GM18526 (cell line): Measurements from ENCODE around the gene RAPGEFL1.

Source experiments
- POLR2A ChIP-seq: IDR thresholded peaks from 3 replicates; pipeline ENCODE4 v1.6.1; 2011; ENCODE audit not compliant: insufficient read length; ENCODE audit errors: extremely low read depth

Gene RAPGEFL1

DNA sequence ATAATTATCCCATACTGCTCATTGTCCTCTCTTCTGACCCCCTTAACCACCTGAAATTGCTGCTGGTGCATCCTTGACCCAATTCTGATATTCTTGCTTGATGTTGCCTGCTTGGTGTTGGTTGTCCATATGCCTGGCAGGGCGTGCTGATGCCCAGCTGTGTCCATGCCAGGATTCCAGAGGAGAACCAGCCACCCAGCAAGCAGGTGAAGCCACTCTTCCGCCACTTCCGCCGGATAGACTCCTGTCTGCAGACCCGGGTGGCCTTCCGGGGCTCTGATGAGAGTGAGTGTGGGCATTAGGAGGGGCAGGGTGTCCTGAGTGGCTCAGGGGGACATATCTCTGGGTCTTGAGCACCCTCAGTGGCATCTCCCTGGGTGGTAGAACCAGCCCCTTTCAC lies 11.4 kb downstream of the RAPGEFL1 start:
- TF ChIP-seq POLR2A = no peak

DNA sequence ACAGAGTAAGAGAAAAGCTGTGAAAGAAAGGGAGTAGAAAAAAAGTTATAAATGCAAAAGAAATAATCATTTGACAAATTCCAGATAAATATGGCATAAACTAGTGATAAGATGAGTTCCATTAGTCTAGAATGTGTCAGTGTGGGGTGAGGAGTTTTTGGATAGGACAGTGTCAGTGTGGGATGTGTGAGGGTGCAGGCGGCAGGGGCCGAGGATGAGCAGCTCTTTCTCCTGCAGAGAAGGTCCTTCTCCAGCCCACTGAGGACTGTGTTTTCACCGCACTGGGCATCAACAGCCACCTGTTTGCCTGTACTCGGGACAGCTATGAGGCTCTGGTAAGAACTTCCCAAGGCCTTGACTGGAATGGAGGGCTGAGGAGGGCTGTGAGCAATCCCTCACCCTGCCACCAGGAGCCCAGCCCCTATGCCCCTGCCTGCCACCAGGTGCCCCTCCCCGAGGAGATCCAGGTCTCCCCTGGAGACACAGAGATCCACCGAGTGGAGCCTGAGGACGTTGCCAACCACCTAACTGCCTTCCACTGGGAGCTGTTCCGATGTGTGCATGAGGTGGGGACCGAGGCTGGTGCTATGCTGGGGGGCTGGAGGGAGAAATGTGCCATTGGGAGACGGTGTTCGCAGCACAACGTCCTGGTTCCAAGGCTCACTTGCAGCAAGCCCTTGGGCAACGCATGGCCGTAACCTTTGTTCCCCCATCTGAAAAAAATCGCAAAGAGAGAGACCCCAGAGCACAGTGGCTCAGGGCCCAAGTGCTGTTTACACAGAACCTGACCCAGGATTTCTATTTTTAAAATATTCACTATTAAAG lies 13.1 kb downstream of the RAPGEFL1 start:
- no peak for TF ChIP-seq POLR2A

DNA sequence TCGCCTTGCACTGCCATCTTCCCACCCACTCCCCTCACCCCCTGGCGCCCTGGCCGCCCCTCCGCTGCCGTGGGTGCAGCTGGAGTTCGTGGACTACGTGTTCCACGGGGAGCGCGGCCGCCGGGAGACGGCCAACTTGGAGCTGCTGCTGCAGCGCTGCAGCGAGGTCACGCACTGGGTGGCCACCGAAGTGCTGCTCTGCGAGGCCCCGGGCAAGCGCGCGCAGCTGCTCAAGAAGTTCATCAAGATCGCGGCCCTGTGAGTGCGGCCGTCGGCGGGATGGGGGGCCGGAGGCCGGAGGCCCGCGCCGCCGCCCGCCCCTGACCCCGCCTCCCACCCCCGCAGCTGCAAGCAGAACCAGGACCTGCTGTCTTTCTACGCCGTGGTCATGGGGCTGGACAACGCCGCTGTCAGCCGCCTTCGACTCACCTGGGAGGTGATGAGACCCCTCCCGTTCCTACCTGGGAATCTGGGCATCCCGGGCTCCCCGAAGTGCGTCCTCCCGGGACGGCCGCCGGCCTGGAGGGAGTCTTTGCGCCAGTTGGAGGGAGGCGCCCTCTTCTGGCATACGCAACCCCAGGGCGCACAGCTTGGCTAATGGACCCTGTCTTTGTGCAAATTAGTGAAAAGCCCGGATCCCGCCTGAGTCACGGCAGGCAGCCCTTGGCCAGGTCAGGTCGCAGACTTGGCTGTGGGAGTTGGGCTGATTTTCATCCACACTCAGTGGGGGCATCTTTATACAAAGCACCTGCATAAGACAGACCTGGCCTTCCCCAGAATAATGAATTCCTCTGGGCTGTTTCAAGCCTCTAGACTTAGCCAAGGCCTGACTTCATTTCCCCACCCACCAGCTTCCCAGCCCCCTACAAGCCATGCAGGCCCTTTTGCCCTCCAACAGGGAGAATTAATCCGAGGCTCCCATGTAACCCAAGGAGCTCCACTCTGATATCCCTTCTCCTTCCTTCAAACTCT lies 14.3 kb downstream of the RAPGEFL1 start:
- TF ChIP-seq POLR2A = no peak

DNA sequence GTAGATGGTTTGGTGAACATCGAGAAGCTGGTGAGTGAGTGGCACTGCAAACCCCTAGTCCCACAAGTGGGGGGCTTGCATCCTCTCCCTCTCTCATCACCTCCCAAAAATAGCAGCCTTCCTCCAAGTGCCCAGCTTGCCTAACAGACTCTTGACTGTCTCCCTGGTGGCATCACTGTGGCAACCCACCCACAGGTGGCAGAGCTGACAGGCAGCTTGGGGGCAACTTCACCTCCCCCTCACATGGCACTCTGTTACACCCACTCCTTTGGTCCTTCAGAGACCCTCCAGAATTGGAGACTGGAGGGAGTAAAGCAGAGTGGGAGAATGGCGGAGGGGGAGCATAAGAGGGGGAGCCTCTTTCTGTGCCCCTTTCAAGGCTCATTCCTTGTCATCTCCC lies 15.7 kb downstream of the RAPGEFL1 start:
- no peak for TF ChIP-seq POLR2A

DNA sequence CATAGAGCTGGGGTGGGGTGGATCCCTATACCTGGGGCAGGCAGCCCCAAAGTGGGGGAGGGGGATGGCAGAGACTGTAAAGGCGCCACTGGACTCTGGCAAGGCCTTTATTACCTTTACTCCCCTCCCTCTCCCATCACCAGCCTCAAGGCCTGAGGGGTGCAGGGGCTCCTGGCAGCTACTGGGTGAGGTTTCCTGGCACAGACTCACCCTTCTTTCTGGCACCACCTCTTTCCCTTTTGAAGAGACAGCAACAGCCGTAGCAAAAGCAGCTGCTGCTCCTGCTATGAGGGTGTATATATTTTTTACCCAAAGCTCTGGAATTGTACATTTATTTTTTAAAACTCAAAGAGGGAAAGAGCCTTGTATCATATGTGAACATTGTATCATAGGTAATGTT lies 17.6 kb downstream of the RAPGEFL1 start:
- no peak for TF ChIP-seq POLR2A

DNA sequence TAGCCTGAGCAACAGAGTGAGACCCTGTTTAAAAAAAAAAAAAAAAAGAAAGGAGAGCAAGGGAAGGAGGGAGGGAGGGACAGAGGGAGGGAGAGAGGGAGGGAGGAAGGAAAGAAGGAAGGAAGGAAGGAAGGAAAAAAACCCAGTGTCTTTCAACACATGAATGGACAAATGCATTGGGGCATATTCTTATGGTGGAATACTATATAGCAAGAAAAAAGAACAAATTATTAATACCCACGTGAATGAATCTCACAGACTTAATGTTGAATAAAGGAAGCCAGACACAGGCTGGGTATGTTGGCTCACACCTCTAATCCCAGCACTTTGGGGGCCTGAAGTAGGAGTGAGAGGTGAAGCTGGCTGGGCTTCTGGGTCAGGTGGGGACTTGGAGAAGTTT lies 20.3 kb downstream of the RAPGEFL1 start:
- TF ChIP-seq POLR2A = no peak

DNA sequence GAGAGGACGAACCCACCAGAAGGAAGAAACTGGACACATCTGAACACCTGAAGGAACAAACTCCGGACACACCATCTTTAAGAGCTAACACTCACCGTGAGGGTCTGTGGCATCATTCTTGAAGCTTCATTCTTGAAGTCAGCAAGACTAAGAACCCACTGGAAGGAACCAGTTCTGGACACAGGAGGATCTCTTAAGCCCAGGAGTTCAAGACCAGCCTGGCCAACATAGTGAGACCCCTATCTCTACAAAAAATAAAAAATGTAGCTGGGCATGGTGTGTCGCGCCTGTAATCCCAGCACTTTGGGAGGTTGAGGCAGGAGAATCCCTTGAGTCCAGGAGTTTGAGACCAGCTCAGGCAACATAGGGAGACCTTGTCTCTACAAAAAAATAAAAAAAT lies 21.3 kb downstream of the RAPGEFL1 start:
- TF ChIP-seq POLR2A = no peak

DNA sequence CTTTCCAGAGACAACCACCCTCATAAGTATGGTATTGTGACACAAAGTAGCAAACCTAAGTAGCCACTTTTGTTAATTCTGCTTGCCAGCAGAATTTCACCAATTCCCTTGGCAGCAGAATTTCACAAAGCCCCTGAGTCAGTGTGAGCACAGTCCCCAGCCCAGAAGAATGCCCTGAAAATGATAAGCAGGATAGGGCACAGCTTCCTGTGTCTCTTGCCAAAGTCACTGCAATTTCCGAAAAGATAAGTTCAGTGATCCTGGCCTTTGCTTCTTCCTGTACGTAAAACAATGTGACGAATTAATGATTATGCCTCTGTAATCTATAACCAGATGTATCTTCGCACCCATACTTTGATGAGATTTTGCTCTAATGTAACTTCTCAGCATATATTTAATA lies 25.9 kb downstream of the RAPGEFL1 start:
- no peak for TF ChIP-seq POLR2A

DNA sequence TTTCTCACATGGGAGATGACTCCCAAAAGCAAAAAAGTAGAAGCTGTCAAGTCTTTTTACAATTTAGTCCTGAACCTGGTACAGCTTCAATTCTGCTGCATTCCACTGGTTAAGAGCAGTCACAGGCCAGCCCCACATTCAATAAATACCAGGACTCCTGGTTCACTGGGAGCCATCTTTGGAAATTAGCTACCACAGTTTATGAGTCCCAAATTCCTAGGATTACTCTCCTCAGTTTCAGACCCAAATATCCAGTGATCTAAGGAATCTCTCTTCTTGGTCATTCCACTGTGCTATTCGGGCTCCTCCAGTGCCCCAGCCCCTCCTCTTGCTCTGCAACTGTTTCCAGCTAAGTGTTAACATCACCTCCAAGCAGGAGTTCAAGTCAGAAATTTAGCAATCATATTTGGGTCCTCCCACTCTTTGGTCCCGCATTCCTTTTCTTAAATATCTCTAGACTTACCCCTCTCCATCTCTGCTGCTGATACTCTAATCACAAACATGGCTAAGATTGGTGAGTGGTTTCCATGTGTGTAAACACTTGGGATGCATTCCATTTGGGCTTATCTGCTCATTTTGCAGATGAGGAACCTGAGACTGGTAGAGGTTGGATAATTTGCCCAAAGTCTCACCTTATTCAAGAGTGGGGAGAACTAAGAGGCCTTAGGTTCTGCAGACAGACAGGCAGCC lies 32.3 kb downstream of the RAPGEFL1 start:
- no peak for TF ChIP-seq POLR2A

DNA sequence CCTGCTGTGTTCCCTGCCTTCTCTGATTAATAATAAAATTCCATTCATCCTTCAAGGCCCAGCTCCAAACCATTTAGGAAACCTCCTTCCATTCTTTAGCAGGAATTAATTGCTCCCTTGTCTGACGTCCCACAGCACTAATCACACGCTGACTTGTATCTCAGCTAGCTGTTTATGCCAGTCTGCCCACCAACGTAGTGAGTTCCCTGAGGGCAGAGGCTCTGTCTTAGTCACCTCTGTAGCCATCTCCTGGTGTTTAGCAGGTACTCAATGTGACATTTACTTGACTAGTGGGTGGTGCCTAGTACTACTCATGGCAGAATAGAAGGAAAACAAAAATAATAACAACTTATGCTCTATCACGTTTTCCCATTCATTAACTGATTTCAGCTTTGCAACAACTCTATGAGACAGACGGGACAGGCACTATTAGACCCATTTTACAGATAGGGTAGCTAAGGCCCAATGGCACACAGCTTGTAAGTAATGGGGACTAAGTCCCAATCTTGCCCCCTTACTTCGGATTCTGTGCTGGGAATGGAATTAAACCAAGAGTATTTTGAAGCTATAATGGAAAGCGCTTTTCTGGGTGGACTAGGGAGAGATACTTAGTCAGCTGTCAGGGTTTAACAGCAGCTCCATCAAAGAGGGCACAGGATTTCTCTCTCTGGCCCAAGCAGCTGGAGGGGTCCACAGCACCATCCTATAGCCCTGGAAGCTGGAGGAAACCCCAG lies 40.9 kb downstream of the RAPGEFL1 start:
- no peak for TF ChIP-seq POLR2A

DNA sequence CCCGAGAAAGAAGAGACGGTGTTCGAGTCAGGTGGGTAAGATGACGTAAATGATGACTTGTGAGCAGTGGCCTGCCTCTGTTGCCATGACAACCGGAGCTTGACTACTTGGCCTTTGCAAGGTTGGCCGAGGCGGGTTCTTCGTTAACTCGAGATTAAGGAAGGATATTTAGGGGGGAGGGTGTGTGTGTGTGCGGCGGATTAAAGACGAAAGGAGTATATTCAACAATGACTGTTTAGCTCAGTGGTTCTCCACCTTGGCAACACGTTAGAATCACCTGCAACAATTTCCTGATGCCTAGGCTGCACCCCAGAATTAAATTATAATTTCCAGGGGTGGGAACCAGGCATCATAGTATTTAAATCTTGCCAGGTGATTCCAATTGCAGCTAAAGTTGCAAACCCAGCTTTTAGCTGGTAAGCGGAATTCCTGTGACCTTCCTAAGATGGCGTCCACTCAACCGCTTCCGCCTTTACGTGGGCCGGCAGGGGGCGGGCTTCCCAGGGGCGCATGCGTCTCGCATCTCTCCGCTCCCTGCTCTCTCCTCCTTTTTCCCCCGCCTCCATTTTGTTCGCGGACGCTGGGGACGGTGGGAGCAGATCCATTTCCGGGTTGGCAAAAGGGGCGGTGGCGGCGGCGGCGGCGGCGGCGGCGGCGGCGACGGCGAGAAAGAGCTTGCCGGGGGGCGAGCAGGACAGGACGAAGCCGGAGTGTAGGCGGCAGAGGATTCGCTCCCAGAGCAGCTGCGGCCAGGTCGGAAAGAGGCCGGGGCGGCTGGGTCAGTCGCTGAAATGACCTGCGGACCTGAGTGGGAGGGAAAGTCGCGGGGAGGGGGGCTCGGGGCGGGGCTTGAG lies 41.7 kb downstream of the RAPGEFL1 start, which contains the start of gene WIPF2:
Gene WIPF2 (plus strand): TSS at position 565 of the 854 bp plus-strand sequence. CDS start 37,156 bp downstream, outside the sequence.
- peak; percentile 31 for TF ChIP-seq POLR2A

DNA sequence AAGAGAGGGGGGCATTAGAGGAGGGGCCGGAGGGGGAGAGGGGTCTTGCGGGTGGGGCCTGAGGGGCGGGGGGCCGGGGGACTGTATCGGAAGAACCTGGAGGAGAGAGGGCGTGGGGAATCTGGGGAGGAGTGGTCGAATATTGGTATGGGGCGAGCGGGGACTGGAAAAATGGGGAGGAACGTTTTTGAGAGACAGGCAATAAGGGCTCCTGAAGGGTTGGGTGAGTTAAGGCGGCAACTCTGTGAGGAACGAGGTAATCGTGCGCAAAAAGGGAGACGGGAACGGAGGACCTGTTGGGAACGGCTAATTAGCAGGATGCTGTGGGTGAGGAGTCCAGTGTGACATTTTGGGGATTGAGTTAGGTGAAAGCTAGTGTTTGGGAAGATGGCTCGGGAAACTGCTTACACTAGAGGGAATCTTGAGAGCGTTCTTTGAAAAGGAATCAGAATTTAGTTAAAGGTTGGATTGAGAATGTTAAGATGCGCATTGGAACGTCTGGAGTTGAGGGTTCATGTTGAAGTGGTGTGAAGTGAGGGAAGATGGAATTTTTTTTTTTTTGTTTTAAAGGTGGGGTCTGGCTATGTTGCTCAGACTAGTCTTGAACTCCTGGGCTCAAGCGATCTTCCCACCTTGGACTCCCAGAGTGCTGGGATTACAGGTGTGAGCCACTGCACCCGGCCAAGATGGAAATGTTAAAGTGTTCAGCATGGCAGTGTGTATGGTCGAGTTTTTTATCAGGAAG lies 42.5 kb downstream of the RAPGEFL1 start:
- TF ChIP-seq POLR2A = no peak
